Cerebellar cortex (tissue), 1 donor: ENCODE measurements around the gene ANKRD36C.
"Not testable (repeated sequence)": the region's sequence is repeated elsewhere in the genome, so short reads cannot be mapped to it uniquely, and the experiment has no call there.

ENCODE experiments used
- DNase-seq: peaks from one replicate; pipeline ENCODE4 v3.0.0-alpha.2; 2015; ENCODE audit warnings: low spot score

ANKRD36C gene

GRCh38 chr2:95796249-95797099 lies 195.2 kb downstream of the ANKRD36C start:
- not testable (repeated sequence) for DNase-seq

- DNase-seq = not testable (repeated sequence)
Measured at GRCh38 chr2:95793970-95794369, 197.7 kb downstream of the ANKRD36C start.

- DNase-seq = not testable (repeated sequence)
Measured at GRCh38 chr2:95790180-95790579, 201.4 kb downstream of the ANKRD36C start.

GRCh38 chr2:95789385-95789784 lies 202.2 kb downstream of the ANKRD36C start:
- not testable (repeated sequence) for DNase-seq

DNA sequence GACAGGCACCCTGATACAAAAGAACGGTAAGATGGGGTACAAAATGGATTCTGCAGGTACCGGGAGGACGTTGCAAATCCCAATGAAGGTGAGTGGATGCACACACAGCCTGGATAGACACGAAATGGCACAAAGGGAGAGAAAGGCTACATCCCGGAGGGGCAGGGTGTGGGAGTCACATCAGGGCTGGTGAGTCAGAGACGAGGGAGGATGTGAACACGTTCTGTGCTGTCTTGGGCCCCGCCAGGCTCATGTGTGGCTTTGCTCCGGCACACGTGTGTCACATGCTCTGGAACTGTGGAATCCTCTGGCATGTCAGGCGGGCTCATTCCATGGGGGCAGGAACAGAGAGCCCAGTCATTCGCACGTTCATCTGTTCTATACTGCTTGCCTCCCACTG lies 203.0 kb downstream of the ANKRD36C start:
- not testable (repeated sequence) for DNase-seq
